8988T (cell line): ENCODE measurements around the gene ADARB2.
"Not testable (repeated sequence)": the region's sequence is repeated elsewhere in the genome, so short reads cannot be mapped to it uniquely, and the experiment has no call there.

Experiments used
- DNase-seq: peaks from one replicate; pipeline ENCODE4 v3.0.0; 2011

Gene ADARB2

DNA sequence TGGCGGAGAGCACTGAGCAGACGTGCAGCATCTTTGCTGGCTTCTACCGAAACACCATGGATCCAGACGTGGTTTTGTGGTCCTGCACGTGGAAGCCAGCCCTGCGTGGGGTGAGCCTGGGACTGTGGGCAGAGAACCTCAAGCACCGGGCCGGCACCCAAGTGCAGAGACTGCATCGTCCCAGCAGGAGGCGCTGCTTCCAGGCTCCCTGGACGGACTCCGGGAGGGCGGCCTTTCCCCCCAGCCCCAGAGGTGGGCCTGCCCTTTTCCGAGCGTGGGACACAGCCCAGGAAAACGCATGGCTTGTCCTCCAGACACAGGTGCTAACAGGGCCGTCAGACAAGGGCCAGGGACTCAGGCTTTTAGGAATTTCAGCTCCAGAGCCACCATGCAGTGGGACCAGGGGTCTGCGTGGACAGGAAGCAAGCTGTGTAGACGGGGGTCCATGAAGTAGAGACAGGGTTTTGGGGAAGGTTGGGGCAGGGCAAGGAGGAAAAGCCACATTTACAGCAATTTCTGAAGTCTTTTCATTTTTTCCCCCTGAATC is 377.2 kb downstream of the ADARB2 start:
- DNase-seq: peak; percentile 67

DNA sequence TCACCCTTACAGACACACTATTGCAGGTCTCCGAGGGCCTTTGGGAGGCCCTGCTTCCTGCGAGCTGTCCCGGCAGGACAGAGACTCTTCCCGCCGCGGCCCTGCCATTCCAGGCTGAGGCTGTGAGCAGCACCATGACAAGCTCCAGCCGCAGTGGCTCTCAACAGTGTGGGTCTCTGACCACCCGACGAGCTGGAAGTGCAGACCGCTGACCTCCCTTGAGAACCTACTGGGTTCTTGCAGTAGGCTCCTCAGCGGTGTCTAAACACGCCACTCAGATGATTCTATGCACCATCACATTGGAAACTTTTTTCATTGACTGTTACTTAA is 377.7 kb downstream of the ADARB2 start:
- DNase-seq: no peak

DNA sequence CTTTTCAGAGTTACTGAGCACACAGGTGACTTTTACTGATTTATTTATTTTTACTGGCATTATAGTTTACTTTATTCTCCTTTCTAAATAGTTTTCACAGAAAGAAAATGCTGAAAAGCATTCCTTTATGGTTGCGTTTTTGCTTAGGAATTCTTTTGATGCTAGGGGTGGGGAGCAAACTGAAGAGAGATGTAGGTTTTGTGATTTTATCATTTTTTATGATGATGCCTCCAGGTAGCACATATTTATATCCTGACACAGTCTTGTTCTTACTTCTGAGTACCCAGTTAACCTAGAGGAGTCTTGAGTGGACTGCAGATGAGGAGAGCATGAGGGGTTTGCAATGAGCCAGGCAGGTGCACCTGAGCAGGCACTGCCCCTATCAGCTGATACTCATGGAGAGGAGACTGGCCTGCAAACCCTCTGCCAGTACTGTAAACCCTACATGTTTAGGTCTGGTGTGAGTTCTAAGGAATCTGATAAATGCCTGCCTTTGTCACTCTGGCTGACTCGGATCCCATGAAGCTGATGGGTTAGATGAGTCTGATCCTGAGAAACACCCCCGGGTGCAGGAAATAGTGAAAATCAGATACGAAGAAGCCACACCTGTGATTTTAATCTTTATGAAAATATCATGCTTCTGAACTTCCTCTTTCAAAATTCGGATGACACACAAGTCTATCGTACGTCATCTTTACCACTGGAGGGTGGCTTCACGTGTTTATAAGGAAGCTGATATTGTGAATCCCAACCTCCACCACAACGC is 378.3 kb downstream of the ADARB2 start:
- no peak for DNase-seq

DNA sequence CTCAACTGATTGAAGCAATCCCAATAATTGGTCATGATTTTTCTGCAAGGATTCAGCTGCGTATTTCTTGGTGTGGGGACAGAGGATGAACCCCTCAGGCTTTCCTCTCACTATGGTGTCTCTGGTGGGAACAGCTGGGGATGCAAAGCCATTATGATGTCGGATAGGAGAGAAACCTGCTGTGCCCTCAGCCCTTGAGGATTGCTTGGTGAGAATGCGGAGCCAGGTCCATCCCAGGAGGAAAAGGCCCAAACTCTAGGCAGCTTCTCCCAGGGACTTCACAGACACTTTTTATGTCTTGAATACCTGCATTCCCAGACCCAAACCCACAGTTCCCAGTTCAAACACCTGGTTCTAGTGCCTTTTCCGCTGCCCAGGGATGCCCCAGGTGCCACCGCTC is 379.2 kb downstream of the ADARB2 start:
- DNase-seq: no peak

DNA sequence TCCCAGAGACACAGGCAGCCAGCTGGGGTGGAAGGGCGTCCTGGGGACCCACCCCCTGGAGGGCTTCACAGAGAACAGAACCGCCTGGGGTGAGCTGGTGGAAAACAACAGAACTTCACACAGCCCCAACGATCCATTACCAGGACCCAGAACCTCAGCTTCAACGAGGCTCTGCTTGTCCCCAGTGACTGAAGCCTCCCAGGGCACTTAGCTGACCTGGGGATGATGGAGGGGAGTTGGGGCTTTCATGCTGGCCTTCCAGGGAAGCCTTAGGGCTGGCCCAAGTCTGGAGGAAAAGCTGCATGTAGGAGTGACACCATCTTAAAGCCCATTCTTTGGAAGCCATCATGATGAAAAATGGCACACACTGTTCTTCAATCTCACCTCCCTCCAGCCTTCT is 381.0 kb downstream of the ADARB2 start:
- no peak for DNase-seq

DNA sequence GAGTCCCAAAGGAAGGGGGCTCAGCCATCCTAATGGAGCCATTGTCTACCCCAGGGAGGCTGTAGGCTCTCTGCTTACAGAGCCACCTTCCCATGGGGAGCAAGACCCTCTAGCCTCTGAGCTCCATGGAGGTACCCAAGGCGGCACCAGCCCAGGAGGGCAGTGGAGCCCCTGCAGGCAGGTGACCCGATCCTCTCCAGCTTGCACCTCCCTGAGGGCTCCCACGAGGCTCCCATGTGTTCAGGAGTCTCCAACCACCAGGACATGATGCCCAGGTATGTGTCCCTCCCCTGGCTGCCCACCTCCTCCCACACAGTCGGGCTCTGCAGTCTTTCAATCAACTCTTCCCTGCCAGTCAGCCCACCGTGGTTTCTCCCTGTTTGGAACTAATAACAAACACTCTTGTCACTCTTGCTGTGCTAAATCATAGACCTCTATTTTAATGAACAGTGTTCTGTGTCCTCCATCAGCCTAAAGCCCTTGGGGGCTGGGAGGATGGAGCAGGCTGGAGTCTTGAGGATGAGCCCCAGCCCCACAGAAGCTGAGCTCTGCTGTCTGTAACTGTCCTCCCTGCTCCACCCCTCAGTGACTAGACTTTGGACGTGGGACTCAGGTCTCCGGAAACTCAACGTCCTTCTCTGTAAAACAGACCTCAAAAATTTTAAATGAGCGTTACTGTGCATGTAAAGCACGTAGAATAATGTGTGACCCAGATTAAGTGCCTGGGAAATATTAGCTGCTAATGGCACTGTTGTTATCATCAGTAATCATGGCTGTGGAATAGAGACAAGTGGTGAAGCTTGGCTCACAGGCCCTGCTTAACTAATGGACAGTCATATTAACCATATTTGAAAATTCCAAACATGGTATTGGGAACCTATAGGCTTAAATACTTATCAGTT is 382.3 kb downstream of the ADARB2 start:
- DNase-seq: no peak

DNA sequence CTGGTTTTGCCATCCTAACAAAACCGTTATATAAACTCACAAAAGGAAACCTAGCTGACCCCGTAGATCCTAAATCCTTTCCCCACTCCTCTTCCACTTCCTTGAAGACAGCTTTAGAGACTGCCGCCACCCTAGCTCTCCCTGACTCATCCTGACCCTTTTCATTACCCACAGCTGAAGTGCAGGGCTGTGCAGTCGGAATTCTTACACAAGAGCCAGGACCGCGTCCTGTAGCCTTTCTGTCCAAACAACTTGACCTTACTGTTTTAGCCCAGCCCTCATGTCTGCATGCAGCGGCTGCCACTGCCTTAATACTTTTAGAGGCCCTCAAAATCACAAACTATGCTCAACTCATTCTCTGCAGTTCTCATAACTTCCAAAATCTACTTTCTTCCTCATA is 385.0 kb downstream of the ADARB2 start:
- DNase-seq: not testable (repeated sequence)

DNA sequence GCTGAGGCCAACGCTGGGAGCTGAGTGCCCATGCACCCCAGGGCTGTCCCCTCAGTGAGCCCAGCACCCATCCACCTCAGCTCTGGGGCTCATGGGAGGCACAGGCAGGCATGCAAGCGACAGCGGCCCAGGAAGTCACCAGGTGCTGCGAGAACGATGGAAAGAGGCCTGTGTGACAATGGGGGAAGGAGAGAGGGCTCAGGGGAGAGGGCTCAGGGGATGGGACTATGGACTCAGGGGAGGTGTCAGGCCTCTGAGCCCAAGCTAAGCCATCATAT is 388.6 kb downstream of the ADARB2 start:
- no peak for DNase-seq

DNA sequence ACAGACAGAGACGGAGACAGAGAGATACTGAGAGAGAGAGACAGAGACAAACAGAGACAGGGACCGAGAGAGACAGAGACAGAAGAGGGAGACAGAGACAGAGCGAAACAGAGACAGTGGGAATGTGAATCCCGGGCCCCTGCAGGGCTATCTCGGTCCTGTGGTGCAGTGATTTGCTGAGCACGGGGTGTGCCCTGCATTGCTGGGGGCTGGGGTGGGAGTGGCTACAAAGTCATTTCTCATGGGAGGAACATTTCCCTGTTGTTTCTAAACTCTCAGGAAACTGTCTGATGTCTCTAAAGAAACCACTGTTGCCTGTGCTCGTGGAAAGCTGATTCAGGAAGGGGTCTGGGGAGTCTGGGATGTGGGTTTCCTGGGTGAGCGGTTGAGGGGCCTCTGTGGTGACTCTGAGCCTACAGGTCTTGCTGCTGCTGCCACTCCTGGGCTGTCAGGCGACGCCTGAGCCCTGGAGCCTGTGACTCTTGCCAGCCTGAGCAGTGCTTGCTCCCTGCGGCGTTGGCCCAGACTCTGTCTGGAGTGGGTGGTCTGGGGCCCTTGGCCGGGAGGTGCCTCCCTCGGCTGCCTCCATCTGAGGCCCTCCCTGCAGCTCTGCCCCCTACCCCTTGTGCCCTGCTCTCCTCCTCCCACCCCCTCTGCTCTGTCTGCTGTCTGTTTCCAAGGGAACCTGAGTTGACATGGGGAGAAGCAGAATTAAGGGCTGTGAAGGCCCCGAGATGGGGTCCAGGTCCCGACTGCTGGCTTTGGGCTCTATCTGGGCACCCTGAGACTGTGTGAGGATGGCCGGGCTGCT is 389.2 kb downstream of the ADARB2 start:
- no peak for DNase-seq

DNA sequence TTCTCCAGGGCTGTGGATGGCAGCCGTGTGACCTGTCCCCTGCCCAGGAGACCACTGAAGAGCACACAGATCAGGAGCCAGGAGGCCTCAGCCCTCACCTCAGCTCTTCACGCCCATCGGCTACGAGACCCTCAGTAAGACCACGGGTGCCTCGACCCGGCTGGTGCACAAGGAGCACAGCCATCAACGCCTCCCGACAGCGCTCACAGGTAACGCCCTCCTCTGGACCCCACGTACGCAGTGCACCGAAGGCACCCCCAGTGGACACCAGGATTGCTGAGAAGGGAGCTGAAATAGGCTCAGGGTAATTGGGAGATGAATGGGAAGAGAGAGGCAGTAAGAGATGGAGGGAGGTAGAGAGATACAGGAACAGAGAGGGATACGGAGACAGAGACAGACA is 389.8 kb downstream of the ADARB2 start:
- DNase-seq: no peak

DNA sequence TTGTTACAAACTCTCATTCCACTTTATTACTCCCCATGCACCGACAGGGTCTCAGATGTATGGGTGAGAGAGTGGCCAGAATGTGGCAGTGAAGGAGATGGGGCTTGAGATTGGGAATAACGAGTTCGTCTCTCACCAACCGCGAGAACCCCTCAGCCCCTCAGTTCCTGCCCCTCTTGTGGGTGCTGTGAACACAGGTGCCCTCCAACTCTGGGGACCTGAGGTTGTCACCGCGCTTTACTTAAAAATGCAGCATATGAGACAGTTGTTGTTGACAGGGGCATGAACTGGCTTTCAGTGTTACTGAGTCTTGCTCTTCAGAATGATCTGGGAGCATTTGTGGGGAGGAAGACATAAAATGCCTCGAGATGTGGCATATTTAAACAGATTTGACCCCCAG is 391.1 kb downstream of the ADARB2 start:
- DNase-seq: no peak

DNA sequence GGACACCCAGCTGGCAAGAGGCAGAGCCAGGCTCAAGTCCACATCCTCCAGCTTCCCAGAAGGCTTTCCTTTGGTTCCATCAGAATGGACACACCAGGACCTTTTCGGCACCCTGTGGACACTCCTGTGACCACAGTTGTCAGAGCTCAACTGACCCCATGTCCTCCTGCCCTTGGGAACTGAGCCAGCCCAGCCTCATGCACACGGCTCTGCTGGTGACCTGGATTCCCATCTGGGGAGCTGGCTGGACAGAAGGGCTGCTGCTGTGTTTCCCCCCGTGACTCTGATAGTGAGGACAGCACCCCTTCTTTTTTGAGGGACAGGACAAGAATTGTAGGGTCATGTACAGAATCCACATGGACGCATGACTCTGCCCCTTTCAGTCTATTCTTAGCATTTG is 392.0 kb downstream of the ADARB2 start:
- DNase-seq: no peak

DNA sequence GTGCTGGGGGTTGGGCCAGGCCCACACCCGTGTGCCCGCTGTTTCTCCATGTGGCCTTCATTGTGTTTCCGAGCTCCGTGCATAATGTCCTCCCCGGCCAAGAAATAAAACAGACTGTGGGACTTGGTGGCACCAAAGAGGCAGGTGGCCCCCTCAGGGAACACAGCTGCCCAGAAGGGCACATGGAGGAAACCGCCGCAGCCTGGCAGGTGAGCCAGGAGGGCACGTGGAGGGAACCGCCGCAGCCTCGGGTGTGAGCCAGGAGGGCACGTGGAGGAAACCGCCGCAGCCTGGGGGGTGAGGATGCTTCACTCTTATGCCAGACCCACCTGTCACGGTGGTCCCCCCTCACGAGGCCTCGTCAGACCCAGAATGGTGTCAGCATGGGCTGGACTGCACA is 392.5 kb downstream of the ADARB2 start:
- no peak for DNase-seq

DNA sequence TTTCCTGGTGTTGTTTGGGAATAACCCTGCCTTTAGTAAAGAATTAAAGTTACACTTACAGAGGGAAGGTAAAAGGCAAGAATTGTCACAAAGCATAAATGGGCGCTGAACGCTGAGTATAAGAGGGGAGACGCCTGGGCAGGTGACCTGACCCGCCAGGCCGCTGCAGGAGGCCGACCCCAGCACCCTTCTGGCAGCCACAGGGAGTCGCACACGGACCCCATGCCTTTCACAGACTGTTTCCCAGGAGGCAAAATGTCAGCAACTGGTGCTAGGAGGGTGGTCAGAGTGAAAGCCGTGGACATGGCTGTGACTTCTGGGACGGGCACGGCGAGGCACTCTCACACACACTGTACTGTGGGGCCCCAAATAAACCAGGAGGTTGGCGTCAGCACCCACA is 392.9 kb downstream of the ADARB2 start:
- DNase-seq: no peak

DNA sequence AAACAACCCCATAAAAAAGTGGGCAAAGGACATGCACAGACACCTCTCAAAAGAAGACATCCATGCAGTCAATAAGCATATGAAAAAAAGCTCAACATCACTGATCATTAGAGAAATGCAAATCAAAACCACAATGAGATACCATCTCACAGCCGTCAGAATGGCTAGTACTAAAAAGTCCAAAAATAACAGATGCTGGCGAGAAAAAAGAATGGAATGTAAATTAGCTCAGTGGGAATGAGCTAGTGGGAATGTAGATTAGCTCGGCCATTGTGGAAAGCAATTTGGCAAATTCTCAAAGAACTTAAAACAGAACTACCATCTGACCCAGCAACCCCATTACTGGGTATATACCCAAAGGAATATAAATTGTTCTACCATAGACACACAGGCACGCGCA is 394.1 kb downstream of the ADARB2 start:
- no peak for DNase-seq

DNA sequence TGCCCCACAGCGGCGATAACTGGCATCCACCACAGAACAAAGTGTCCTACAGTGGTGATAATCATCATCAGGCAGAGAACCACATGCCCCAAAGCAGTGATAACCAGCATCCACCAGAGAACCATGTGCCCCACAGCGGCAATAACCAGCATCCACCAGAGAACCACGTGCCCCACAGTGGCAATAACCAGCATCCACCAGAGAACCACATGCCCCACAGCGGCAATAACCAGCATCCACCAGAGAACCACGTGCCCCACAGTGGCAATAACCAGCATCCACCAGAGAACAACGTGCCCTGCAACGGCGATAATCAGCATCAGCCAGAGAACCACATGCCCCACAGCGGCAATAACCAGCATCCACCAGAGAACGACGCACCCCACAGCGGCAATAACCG is 396.3 kb downstream of the ADARB2 start:
- DNase-seq: not testable (repeated sequence)

DNA sequence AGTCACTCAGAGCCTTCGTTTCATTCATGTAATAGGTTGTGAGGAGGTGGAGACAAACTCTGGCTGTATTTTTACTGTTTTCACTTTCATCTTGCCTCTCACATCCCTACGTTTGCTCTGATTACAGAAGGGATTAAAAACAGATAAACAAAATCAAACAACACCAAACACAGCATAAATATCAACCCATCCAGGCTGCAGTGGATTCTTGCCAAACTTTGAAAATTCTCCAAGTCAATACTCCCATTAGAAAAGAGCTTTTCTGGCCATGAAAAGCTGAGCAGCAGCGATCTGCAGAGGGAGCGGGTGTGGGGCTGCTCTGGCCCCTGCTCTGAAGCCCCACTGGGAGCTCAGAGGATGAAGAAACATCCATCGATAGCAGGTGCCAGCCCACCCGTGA is 397.9 kb downstream of the ADARB2 start:
- DNase-seq: no peak

DNA sequence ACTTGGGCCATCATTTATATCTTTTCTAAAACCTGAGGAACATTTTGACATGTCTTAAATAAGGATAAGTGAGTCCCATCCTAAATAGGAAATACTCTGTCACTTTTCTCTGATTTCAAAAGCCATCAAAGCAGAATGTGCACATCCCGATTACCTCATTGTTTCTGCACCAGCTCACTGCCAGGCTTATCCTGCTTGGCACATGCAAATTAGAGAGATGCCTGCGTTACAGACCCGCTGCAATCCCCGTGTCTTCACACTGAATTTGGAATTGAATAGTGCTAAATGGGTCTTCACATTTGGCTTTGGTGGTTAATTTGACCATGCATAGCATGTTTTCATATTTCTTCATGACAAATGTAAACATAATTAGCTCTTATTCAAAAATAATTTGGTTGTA is 401.7 kb downstream of the ADARB2 start:
- no peak for DNase-seq

DNA sequence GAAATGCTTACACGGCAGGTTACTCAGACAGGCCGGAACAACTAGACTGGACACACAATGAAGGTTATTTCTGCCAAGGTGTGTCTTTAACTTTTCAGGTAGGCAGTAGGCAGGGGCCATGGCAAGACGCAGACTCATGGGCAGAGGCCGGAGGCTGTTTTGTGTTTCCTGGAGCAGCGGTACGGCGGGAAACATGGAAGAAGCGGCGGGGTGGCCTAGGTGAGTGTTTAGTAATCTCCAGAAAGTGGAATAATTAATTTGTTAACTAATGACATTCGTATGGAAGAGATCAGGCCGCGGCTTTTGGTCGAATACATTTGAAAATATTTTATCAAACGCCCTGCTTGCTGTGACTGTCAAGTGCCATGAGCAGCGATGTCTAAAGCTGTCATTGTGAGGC is 403.3 kb downstream of the ADARB2 start:
- no peak for DNase-seq

DNA sequence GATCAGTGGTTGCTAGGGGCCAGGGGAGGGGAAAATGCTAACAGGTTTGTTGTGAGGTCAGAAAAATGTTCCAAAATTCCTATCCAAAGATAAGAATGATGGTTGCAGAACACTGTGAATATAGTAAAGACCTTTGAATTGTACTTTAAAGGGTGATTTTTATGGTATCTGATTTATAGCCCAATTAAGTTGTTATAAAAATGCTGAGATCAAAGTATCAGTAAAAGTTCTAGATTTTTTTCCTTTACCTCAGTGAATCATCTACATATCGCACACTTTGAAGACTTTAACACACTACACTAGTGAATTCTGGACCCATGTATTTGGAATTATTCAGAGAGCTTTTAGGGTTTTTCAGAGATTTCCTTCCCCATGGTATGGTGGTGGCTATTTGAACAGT is 405.8 kb downstream of the ADARB2 start:
- DNase-seq: no peak

DNA sequence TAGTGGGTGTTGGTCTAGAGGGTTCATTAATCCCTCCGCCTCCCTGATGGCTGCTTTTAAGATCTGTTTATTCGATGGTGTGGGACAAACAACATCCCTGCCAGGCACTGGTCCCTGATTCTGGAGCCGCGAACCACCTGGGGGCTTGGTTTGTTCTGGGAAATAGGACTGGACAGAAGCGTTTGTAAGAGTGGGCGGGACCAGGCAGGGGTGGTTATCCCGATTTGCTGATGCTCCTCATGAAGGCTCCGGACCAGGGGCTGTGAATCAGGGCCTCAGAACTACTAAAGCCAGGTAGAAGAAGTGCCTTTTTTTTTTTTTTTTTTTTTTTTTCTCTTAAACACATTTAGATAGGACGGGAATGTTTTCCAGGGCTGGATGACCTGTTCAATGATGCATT is 407.7 kb downstream of the ADARB2 start:
- DNase-seq: no peak

DNA sequence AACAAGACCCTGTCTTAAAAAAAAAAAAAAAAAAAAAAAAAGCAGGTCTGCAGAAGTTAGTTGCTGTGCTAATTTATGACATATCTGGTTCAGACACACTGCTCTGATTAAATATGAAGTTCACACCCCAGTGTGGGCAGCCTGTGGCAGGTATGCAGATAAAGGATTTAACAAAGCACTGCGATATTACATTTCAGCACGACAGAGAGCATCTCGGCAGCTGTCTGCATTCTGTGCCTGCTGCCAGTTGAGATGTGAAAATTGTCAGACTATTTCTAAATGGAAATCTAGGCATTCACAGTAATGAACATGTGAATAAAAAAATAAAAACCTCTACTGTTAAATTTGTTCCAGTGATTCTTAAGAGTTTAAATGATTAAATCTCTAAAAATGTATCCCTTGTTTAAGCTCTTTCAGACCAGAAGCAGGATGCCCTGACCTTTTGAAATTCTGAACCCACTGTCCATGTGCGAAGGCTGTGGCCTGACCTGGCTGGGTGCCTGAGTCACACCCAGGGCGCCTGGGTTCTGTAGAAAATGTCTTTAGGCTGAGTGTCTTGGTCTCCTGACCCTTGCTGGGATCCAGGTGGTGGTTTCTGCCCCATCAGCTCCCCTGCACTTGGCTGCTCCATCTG is 408.2 kb downstream of the ADARB2 start:
- DNase-seq: no peak

DNA sequence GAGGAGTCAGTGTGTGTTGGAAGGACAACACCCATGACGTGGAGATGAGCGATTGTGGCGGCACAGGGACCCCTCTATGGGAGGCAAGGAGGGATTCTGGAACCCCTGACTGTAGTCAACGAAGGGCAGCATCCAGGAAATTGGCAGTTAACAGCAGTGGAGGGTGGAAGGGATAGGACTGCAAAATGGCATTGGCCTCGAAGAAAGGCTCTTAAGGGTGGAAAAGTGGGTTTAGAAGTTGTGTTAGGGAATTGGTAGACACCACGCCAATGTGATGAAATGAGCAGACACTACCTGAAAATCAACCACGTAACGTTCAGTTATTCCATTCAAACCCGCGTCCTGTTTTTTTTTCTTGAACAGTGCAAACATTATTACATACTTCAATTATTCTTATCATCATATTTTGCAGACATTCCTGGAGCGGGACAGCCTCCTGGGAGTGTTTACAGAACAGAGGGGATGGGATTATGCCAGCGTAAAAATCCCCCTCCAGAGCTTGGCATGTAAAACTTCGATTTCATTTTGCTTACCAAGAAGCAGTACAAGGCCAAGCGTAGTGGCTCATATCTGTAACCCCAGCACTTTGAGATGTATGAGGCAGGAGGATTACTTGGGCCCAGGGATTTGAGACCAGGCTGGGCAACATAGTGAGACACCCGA is 409.0 kb downstream of the ADARB2 start:
- DNase-seq: no peak
